B cell (primary cell): ENCODE data around the gene NSUN2. TPM values are rescaled to one million over a fixed set of nuclear protein-coding genes. Genes with fewer than 3 reads are reported as not detected.

Experiments
- ATAC-seq: fragments of 200-7000 bp; cut with Tn5 transposase; one replicate; pipeline ENCODE4 v1.10.0; 2021; ENCODE audit warnings: low read depth, mild to moderate bottlenecking, moderate number of reproducible peaks, moderate library complexity
- CTCF ChIA-PET: fragments of 350-600 bp; sonication (Branson Sonifier 250); formaldehyde crosslinking; loops from one replicate; lab custom pipeline; 2021; ENCODE audit warnings: antibody characterized with exemption, inconsistent platforms; lab: Charles Lee
- POLR2A ChIA-PET: fragments of 350-600 bp; sonication (Branson Sonifier 250); formaldehyde crosslinking; loops from one replicate; lab custom pipeline; 2021; ENCODE audit warnings: antibody characterized with exemption; lab: Charles Lee
- DNase-seq: peaks from one replicate; pipeline ENCODE4 v3.0.0; 2013
- H2AFZ ChIP-seq: 2 replicates; pipeline ENCODE4 v1.6.1; 2012; ENCODE audit warnings: mild to moderate bottlenecking, low read depth, low read length; ENCODE audit not compliant: insufficient read depth, poor library complexity, severe bottlenecking
- H3K27ac ChIP-seq, 2 donors: 1 replicate in 1 of 2; 2 replicates in 1 of 2; pipeline ENCODE4 v1.5.1; 2012 to 2013; ENCODE audit warnings: low read length in 2 of 2, mild to moderate bottlenecking in 2 of 2, moderate library complexity in 1 of 2
- H3K27me3 ChIP-seq, 4 experiments: fragments of 200-600 bp in 1 of 4; sonication (generic) in 1 of 4; replicated peaks in 1 of 4; 1 replicate in 2 of 4; 2 replicates in 2 of 4; pipeline versions ENCODE4 v1.6.1 to v1.7.0; 2013 to 2016; ENCODE audit warnings: low read length in 3 of 4, mild to moderate bottlenecking in 2 of 4, mixed read lengths in 1 of 4, moderate library complexity in 1 of 4; ENCODE audit not compliant: insufficient read depth in 4 of 4, control insufficient read depth in 3 of 4; ENCODE audit errors: control extremely low read depth in 1 of 4
- H3K36me3 ChIP-seq, 2 experiments: replicated peaks in 1 of 2; 1 replicate in 1 of 2; 2 replicates in 1 of 2; pipeline versions ENCODE4 v1.6.1 to v1.7.1; 2013; ENCODE audit warnings: low read length in 1 of 2; ENCODE audit not compliant: insufficient read depth in 2 of 2, control insufficient read depth in 1 of 2; ENCODE audit errors: control extremely low read depth in 1 of 2, extremely low read depth in 1 of 2
- H3K4me1 ChIP-seq, 2 donors: fragments of 200-600 bp in 1 of 2; sonication (generic) in 1 of 2; 1 replicate in 1 of 2; 2 replicates in 1 of 2; pipeline versions ENCODE4 v1.5.1 to v1.6.1; 2013 to 2017; ENCODE audit warnings: low read length in 2 of 2; ENCODE audit not compliant: control insufficient read depth in 2 of 2, insufficient read depth in 2 of 2
- H3K4me2 ChIP-seq: replicated peaks from 2 replicates; pipeline ENCODE3; 2012; ENCODE audit warnings: mild to moderate bottlenecking, low read depth, low read length; ENCODE audit not compliant: poor library complexity, severe bottlenecking
- H3K4me3 ChIP-seq, 5 experiments: fragments of 200-600 bp in 1 of 5; sonication (generic) in 1 of 5; 1 replicate in 3 of 5; 2 replicates in 2 of 5; pipeline versions ENCODE4 v1.5.1 to v1.7.0; 2011 to 2016; ENCODE audit warnings: low read length in 4 of 5, mild to moderate bottlenecking in 4 of 5, low read depth in 2 of 5, control low read depth in 1 of 5, moderate library complexity in 1 of 5; ENCODE audit not compliant: insufficient read depth in 1 of 5; ENCODE audit errors: control extremely low read depth in 1 of 5, extremely low read depth in 1 of 5
- H3K79me2 ChIP-seq: fragments of 200-600 bp; sonication (generic); one replicate; pipeline ENCODE4 v1.6.0; 2016; ENCODE audit warnings: low read length; ENCODE audit not compliant: control insufficient read depth, insufficient read depth
- H3K9ac ChIP-seq: fragments of 200-600 bp; sonication (generic); 2 replicates; pipeline ENCODE4 v1.6.1; 2017; ENCODE audit warnings: mild to moderate bottlenecking, low read length, moderate library complexity
- H3K9me3 ChIP-seq, 3 donors: one replicate each; pipeline versions ENCODE4 v1.6.1 to v1.7.1; 2013; ENCODE audit warnings: low read length in 2 of 3; ENCODE audit not compliant: control insufficient read depth in 2 of 3, insufficient read depth in 1 of 3; ENCODE audit errors: control extremely low read depth in 1 of 3
- H4K20me1 ChIP-seq: 2 replicates; pipeline ENCODE4 v1.6.0; 2012; ENCODE audit warnings: mild to moderate bottlenecking, low read length; ENCODE audit not compliant: insufficient read depth, control insufficient read depth, poor library complexity, severe bottlenecking
- H3K27ac Mint-ChIP-seq: one replicate; pipeline ENCODE4 v1.8.0; 2021; ENCODE audit warnings: mixed read lengths
- H3K27me3 Mint-ChIP-seq: one replicate; pipeline ENCODE4 v1.8.0; 2021; ENCODE audit warnings: mixed read lengths
- H3K4me1 Mint-ChIP-seq: one replicate; pipeline ENCODE4 v1.8.0; 2021; ENCODE audit warnings: mixed read lengths
- H3K4me3 Mint-ChIP-seq: one replicate; pipeline ENCODE4 v1.8.0; 2021; ENCODE audit warnings: mixed read lengths
- H3K9me3 Mint-ChIP-seq: one replicate; pipeline ENCODE4 v1.8.0; 2022; ENCODE audit warnings: mixed read lengths; ENCODE audit not compliant: insufficient read depth
- CTCF ChIP-seq: fragments of 200-600 bp; IDR thresholded peaks from one replicate; pipeline ENCODE4 v1.8.0; 2022; ENCODE audit warnings: antibody characterized with exemption, mild to moderate bottlenecking
- EZH2 ChIP-seq: IDR thresholded peaks from 2 replicates; pipeline ENCODE4 v1.6.1; 2012; ENCODE audit warnings: borderline replicate concordance, low read depth, mild to moderate bottlenecking, moderate library complexity, low read length; ENCODE audit not compliant: insufficient read depth, poor library complexity, severe bottlenecking
- WGBS: methylation state at CpG from one replicate; pipeline ENCODE4 v1.1.5; 2013; ENCODE audit warnings: missing lambda C conversion rate; ENCODE audit not compliant: insufficient coverage; 5-methylcytosine and 5-hydroxymethylcytosine counted together
- intact Hi-C: fragments of 100-400 bp; cut with micrococcal nuclease; formaldehyde crosslinking; loops from one replicate; pipeline ENCODE4 v1.10.0; 2022
- polyA plus RNA-seq: library from polyadenylated mRNA; depleted of rRNA; stranded (reverse); fragments of >200 nt; gene quantifications from 2 replicates; pipeline ENCODE4 v1.2.3, GENCODE V29; 2012
- total RNA-seq, 2 donors: library from RNA; stranded (reverse); fragments of 120-200 nt in 1 of 2; gene quantifications; 1 replicate in 1 of 2; 2 replicates in 1 of 2; pipeline versions ENCODE4 v1.2.3 to v1.2.4, GENCODE V29; 2013 to 2022

The NSUN2 gene
- total and polyA plus RNA-seq, 2 donors (not counting 1 experiment from before 2014, with no cell fraction given) = 58.8 to 85.0 TPM

GRCh38 chr5:6626508-6626907, 6.3 kb downstream of the NSUN2 start:
- Mint-ChIP-seq H3K4me3 (no peak overlapping the region), H3K27ac (no peak overlapping the region), H3K4me1 (peaks cover 31% of the 10 kb centered on the region), H3K9me3 (peaks cover 6% of the 10 kb centered on the region), H3K27me3 (no peaks in the 10 kb centered on the region)
- DNase-seq (no peak), ATAC-seq (no peak)
- Histone ChIP-seq H3K27ac (no peak overlapping the region), H3K4me3 (no peak overlapping the region), H3K36me3 (peaks cover 12 to 69% of the 10 kb centered on the region in 2 experiments), H3K79me2 (peaks cover 100% of the 10 kb centered on the region), H3K9ac (no peak overlapping the region), H2AFZ (no peak overlapping the region), H3K9me3 (peaks cover 3 to 11% (median 8%) of the 10 kb centered on the region in 3 donors), H3K27me3 (no peaks in the 10 kb centered on the region), H3K4me1 (peaks cover 4 to 5% of the 10 kb centered on the region in 2 donors), H4K20me1 (peaks cover 71% of the 10 kb centered on the region), H3K4me2 (no peak overlapping the region)
- WGBS = 99% methylated on average over 10 of the region's 10 CpGs
- ChIA-PET CTCF (interaction anchor here (0.9 to 2.6 kb wide), 2 partner anchors 119 to 1135 kb away, joined by 3 to 9 read pairs; no protein-coding TSS in a partner anchor), POLR2A (no interaction called here)
- intact Hi-C loops = no loop called here
- no peak for TF ChIP-seq EZH2
- TF ChIP-seq CTCF = no peak

GRCh38 chr5:6623941-6624340, 8.9 kb downstream of the NSUN2 start:
- Histone ChIP-seq H3K9me3 (peaks cover 3 to 11% (median 8%) of the 10 kb centered on the region in 3 donors), H3K4me1 (no peaks in the 10 kb centered on the region), H2AFZ (no peak overlapping the region), H4K20me1 (peaks cover 61% of the 10 kb centered on the region), H3K36me3 (peaks cover 13 to 76% of the 10 kb centered on the region in 2 experiments), H3K79me2 (peaks cover 90% of the 10 kb centered on the region), H3K9ac (no peak overlapping the region), H3K4me2 (no peak overlapping the region), H3K27ac (no peak overlapping the region), H3K27me3 (no peaks in the 10 kb centered on the region), H3K4me3 (no peak overlapping the region)
- TF ChIP-seq EZH2 (no peak), CTCF (no peak)
- intact Hi-C loops = no loop called here
- ATAC-seq (no peak), DNase-seq (no peak)
- H3K4me3 Mint-ChIP-seq = no peak overlapping the region
- WGBS = 100% methylated on average over 3 of the region's 3 CpGs
- H3K4me1 Mint-ChIP-seq = peaks cover 10% of the 10 kb centered on the region
- H3K27ac Mint-ChIP-seq = no peak overlapping the region
- peaks cover 6% of the 10 kb centered on the region for H3K9me3 Mint-ChIP-seq
- POLR2A ChIA-PET = no interaction called here
- H3K27me3 Mint-ChIP-seq = no peaks in the 10 kb centered on the region
- CTCF ChIA-PET = interaction anchor here (1.8 kb wide), 1 partner anchor 121 kb away, joined by 6 read pairs; no protein-coding TSS in a partner anchor
